Mesendoderm (in vitro differentiated cells): ENCODE results near the gene SQSTM1.
A peak's percentile ranks its signal among the peaks of the same experiment; 100 is the strongest.

Experiments used
- DNase-seq: peaks from one replicate; pipeline ENCODE4 v3.0.0; 2013
- H2AK5ac ChIP-seq: 2 replicates; pipeline ENCODE4 v1.6.1; 2013; ENCODE audit warnings: low read length, inconsistent platforms
- H2BK120ac ChIP-seq: 2 replicates; pipeline ENCODE4 v1.6.1; 2013; ENCODE audit warnings: low read depth, mild to moderate bottlenecking, low read length, moderate library complexity, mixed read lengths
- H2BK15ac ChIP-seq: replicated peaks from 2 replicates; pipeline ENCODE4 v1.6.1; 2013; ENCODE audit warnings: low read depth, mild to moderate bottlenecking, moderate library complexity
- H2BK5ac ChIP-seq: 2 replicates; pipeline ENCODE4 v1.6.1; 2013; ENCODE audit warnings: low read length, inconsistent platforms
- H3K18ac ChIP-seq: 2 replicates; pipeline ENCODE4 v1.6.1; 2013; ENCODE audit warnings: mild to moderate bottlenecking, low read length, mixed read lengths
- H3K23ac ChIP-seq: one replicate; pipeline ENCODE4 v1.6.1; 2013; ENCODE audit warnings: low read length
- H3K27ac ChIP-seq: 2 replicates; pipeline ENCODE4 v1.5.1; 2013; ENCODE audit warnings: low read depth, mild to moderate bottlenecking, inconsistent platforms, low read length, moderate library complexity
- H3K27me3 ChIP-seq: 2 replicates; pipeline ENCODE4 v1.6.1; 2013; ENCODE audit warnings: low read length, control low read depth, mild to moderate bottlenecking, inconsistent platforms; ENCODE audit not compliant: insufficient read depth, poor library complexity
- H3K36me3 ChIP-seq: 2 replicates; pipeline ENCODE4 v1.6.1; 2013; ENCODE audit warnings: low read length, inconsistent platforms; ENCODE audit not compliant: control insufficient read depth, insufficient read depth
- H3K4ac ChIP-seq: one replicate; pipeline ENCODE4 v1.6.1; 2013; ENCODE audit warnings: low read depth, mild to moderate bottlenecking, low read length, moderate library complexity
- H3K4me1 ChIP-seq: 2 replicates; pipeline ENCODE4 v1.6.1; 2013; ENCODE audit warnings: low read depth, low read length, inconsistent platforms; ENCODE audit not compliant: control insufficient read depth
- H3K4me2 ChIP-seq: 2 replicates; pipeline ENCODE4 v1.6.1; 2013; ENCODE audit warnings: low read length
- H3K4me3 ChIP-seq: 2 replicates; pipeline ENCODE4 v1.5.1; 2013; ENCODE audit warnings: mild to moderate bottlenecking, low read length
- H3K56ac ChIP-seq: one replicate; pipeline ENCODE4 v1.6.1; 2013; ENCODE audit warnings: low read length
- H3K79me1 ChIP-seq: 2 replicates; pipeline ENCODE4 v1.6.1; 2013; ENCODE audit warnings: low read length, inconsistent platforms
- H3K79me2 ChIP-seq: 2 replicates; pipeline ENCODE4 v1.6.1; 2013; ENCODE audit warnings: mild to moderate bottlenecking, low read length; ENCODE audit not compliant: control insufficient read depth, insufficient read depth
- H3K9ac ChIP-seq: 2 replicates; pipeline ENCODE4 v1.6.1; 2013; ENCODE audit warnings: low read length, inconsistent platforms
- H4K5ac ChIP-seq: one replicate; pipeline ENCODE4 v1.6.1; 2013; ENCODE audit warnings: low read length
- H4K8ac ChIP-seq: one replicate; pipeline ENCODE4 v1.6.1; 2013; ENCODE audit warnings: low read depth, mild to moderate bottlenecking, control low read depth, low read length, moderate library complexity
- WGBS: extraction: QIAGEN DNeasy Blood & Tissue Kit; methylation state at CpG from one replicate; pipeline ENCODE4 v1.1.7; 2013; ENCODE audit warnings: low lambda C conversion rate, missing lambda C conversion rate; ENCODE audit not compliant: insufficient coverage; ENCODE audit errors: extremely low coverage; 5-methylcytosine and 5-hydroxymethylcytosine counted together

The SQSTM1 gene

GRCh38 chr5:179798771-179799643 is 21.7 kb upstream of the SQSTM1 start:
- no CpG with 5 or more reads among the region's 36 CpGs for WGBS
- Histone ChIP-seq H3K4me1 (no peaks in the 10 kb centered on the region), H4K5ac (no peak overlapping the region), H3K56ac (no peak overlapping the region), H3K4ac (no peak overlapping the region), H2BK5ac (no peak overlapping the region), H3K9ac (no peak overlapping the region), H3K27me3 (no peaks in the 10 kb centered on the region), H3K79me1 (no peaks in the 10 kb centered on the region), H3K23ac (no peak overlapping the region), H2BK15ac (no peak overlapping the region), H3K18ac (no peak overlapping the region), H3K36me3 (peaks cover 3% of the 10 kb centered on the region), H3K27ac (no peak overlapping the region), H2BK120ac (no peak overlapping the region), H3K79me2 (no peaks in the 10 kb centered on the region), H3K4me2 (no peak overlapping the region), H3K4me3 (no peak overlapping the region), H2AK5ac (no peak overlapping the region), H4K8ac (no peak overlapping the region)
- DNase-seq = no peak

- Histone ChIP-seq H3K9ac (no peak overlapping the region), H3K27ac (no peak overlapping the region), H3K4me1 (no peaks in the 10 kb centered on the region), H3K36me3 (peaks cover 3% of the 10 kb centered on the region), H2BK5ac (no peak overlapping the region), H2BK120ac (no peak overlapping the region), H3K79me2 (no peaks in the 10 kb centered on the region), H4K5ac (no peak overlapping the region), H4K8ac (no peak overlapping the region), H3K18ac (no peak overlapping the region), H3K27me3 (no peaks in the 10 kb centered on the region), H3K4me3 (no peak overlapping the region), H3K23ac (no peak overlapping the region), H2BK15ac (no peak overlapping the region), H3K4me2 (no peak overlapping the region), H2AK5ac (no peak overlapping the region), H3K79me1 (no peaks in the 10 kb centered on the region), H3K56ac (no peak overlapping the region), H3K4ac (no peak overlapping the region)
- no peak for DNase-seq
- no CpG with 5 or more reads among the region's 5 CpGs for WGBS
Measured at GRCh38 chr5:179799644-179799973, 21.1 kb upstream of the SQSTM1 start.

GRCh38 chr5:179800071-179800695 is 20.5 kb upstream of the SQSTM1 start:
- H2BK15ac ChIP-seq = no peak overlapping the region
- no peak overlapping the region for H4K5ac ChIP-seq
- DNase-seq = no peak
- no peak overlapping the region for H2AK5ac ChIP-seq
- peaks cover 3% of the 10 kb centered on the region for H3K36me3 ChIP-seq
- no peak overlapping the region for H3K4me3 ChIP-seq
- no peaks in the 10 kb centered on the region for H3K27me3 ChIP-seq
- H3K56ac ChIP-seq = no peak overlapping the region
- WGBS = no CpG with 5 or more reads among the region's 21 CpGs
- H3K4ac ChIP-seq = no peak overlapping the region
- no peak overlapping the region for H3K4me2 ChIP-seq
- no peak overlapping the region for H2BK120ac ChIP-seq
- no peak overlapping the region for H4K8ac ChIP-seq
- no peak overlapping the region for H3K23ac ChIP-seq
- no peak overlapping the region for H3K27ac ChIP-seq
- H3K4me1 ChIP-seq = peaks cover 3% of the 10 kb centered on the region
- no peak overlapping the region for H3K9ac ChIP-seq
- no peak overlapping the region for H2BK5ac ChIP-seq
- H3K18ac ChIP-seq = no peak overlapping the region
- peaks cover 3% of the 10 kb centered on the region for H3K79me2 ChIP-seq
- peaks cover 5% of the 10 kb centered on the region for H3K79me1 ChIP-seq

- Histone ChIP-seq H3K4me1 (peaks cover 4% of the 10 kb centered on the region), H2BK5ac (no peak overlapping the region), H3K23ac (no peak overlapping the region), H3K9ac (no peak overlapping the region), H3K4me3 (no peak overlapping the region), H3K36me3 (peaks cover 3% of the 10 kb centered on the region), H3K18ac (no peak overlapping the region), H3K79me1 (peaks cover 5% of the 10 kb centered on the region), H2BK15ac (no peak overlapping the region), H3K56ac (no peak overlapping the region), H3K4me2 (no peak overlapping the region), H3K4ac (no peak overlapping the region), H4K5ac (no peak overlapping the region), H4K8ac (no peak overlapping the region), H3K27ac (no peak overlapping the region), H3K27me3 (no peaks in the 10 kb centered on the region), H3K79me2 (peaks cover 6% of the 10 kb centered on the region), H2AK5ac (no peak overlapping the region), H2BK120ac (no peak overlapping the region)
- DNase-seq = no peak
- no CpG with 5 or more reads among the region's 12 CpGs for WGBS
Measured at GRCh38 chr5:179800696-179801201, 20.0 kb upstream of the SQSTM1 start.

- H3K4me1 ChIP-seq = peaks cover 4% of the 10 kb centered on the region
- peak; percentile 69 for DNase-seq
- no peak overlapping the region for H3K4me2 ChIP-seq
- H2BK120ac ChIP-seq = no peak overlapping the region
- no peak overlapping the region for H3K4me3 ChIP-seq
- H3K4ac ChIP-seq = no peak overlapping the region
- H3K56ac ChIP-seq = no peak overlapping the region
- H3K9ac ChIP-seq = no peak overlapping the region
- no peak overlapping the region for H3K23ac ChIP-seq
- H2BK5ac ChIP-seq = no peak overlapping the region
- H2AK5ac ChIP-seq = no peak overlapping the region
- H3K79me2 ChIP-seq = peaks cover 6% of the 10 kb centered on the region
- peaks cover 3% of the 10 kb centered on the region for H3K36me3 ChIP-seq
- no peak overlapping the region for H4K5ac ChIP-seq
- H2BK15ac ChIP-seq = no peak overlapping the region
- no CpG with 5 or more reads among the region's 67 CpGs for WGBS
- no peak overlapping the region for H3K27ac ChIP-seq
- H3K79me1 ChIP-seq = peaks cover 5% of the 10 kb centered on the region
- H4K8ac ChIP-seq = no peak overlapping the region
- H3K27me3 ChIP-seq = no peaks in the 10 kb centered on the region
- no peak overlapping the region for H3K18ac ChIP-seq
Measured at GRCh38 chr5:179801304-179802206, 19.1 kb upstream of the SQSTM1 start.
